Caco-2 (cell line): ENCODE results near the gene ZNF300. TPM values are rescaled to one million over a fixed set of nuclear protein-coding genes. Genes with fewer than 3 reads are reported as not detected.

ENCODE experiments used
- BruUV-seq: library from RNA; stranded (reverse); fragments of 400-500 nt; replicated peaks from 2 replicates; lab custom pipeline; 2021; lab: Mats Ljungman, UMichigan
- CTCF ChIA-PET: fragments of 300-600 bp; sonication (Branson Sonifier 250); formaldehyde crosslinking; loops from one replicate; lab custom pipeline; 2022; ENCODE audit warnings: antibody characterized with exemption; lab: Charles Lee
- POLR2A ChIA-PET: fragments of 300-600 bp; sonication (Branson Sonifier 250); formaldehyde crosslinking; loops from one replicate; lab custom pipeline; 2022; ENCODE audit warnings: antibody characterized with exemption; lab: Charles Lee
- DNase-seq, 2 experiments: peaks; one replicate each; pipeline versions ENCODE4 v3.0.0 to v3.0.0-alpha.2; 2020 to 2022
- H3K27me3 ChIP-seq: replicated peaks from 2 replicates; pipeline ENCODE4 v1.6.0; 2011; ENCODE audit warnings: low read length; ENCODE audit not compliant: control insufficient read depth, insufficient read depth
- H3K36me3 ChIP-seq: 2 replicates; pipeline ENCODE4 v1.5.1; 2011; ENCODE audit warnings: low read length; ENCODE audit not compliant: control insufficient read depth, insufficient read depth
- H3K4me1 ChIP-seq: fragments of 250-450 bp; sonication (Bioruptor Pico); 2 replicates; pipeline ENCODE4 v1.5.1; 2020; ENCODE audit warnings: mild to moderate bottlenecking
- H3K4me3 ChIP-seq: 2 replicates; pipeline ENCODE4 v1.5.1; 2011; ENCODE audit warnings: low read depth, mild to moderate bottlenecking, control low read depth, low read length
- H3K9me3 ChIP-seq: fragments of 250-450 bp; sonication (Bioruptor Pico); 2 replicates; pipeline ENCODE4 v1.5.1; 2020; ENCODE audit warnings: mild to moderate bottlenecking, moderate library complexity
- H3K27ac Mint-ChIP-seq: one replicate; pipeline ENCODE4 v1.8.0; 2022; ENCODE audit warnings: mixed read lengths; ENCODE audit not compliant: unreplicated experiment
- H3K27me3 Mint-ChIP-seq: one replicate; pipeline ENCODE4 v1.8.0; 2022; ENCODE audit warnings: mixed read lengths; ENCODE audit not compliant: insufficient read depth, unreplicated experiment
- H3K36me3 Mint-ChIP-seq: one replicate; pipeline ENCODE4 v1.8.0; 2022; ENCODE audit warnings: mild to moderate bottlenecking, mixed read lengths; ENCODE audit not compliant: insufficient read depth, unreplicated experiment
- H3K4me1 Mint-ChIP-seq: one replicate; pipeline ENCODE4 v1.8.0; 2022; ENCODE audit warnings: low read depth, mixed read lengths; ENCODE audit not compliant: unreplicated experiment
- H3K4me3 Mint-ChIP-seq: one replicate; pipeline ENCODE4 v1.8.0; 2022; ENCODE audit warnings: mild to moderate bottlenecking, moderate library complexity, mixed read lengths; ENCODE audit not compliant: unreplicated experiment
- H3K9me3 Mint-ChIP-seq: one replicate; pipeline ENCODE4 v1.8.0; 2022; ENCODE audit warnings: mixed read lengths; ENCODE audit not compliant: unreplicated experiment
- intact Hi-C: fragments of 100-400 bp; cut with micrococcal nuclease; formaldehyde crosslinking; loops from one replicate; pipeline ENCODE4 v1.10.0; 2022; ENCODE audit not compliant: unreplicated experiment
- total RNA-seq: library from RNA; stranded (reverse); gene quantifications from 2 replicates; pipeline ENCODE4 v1.2.3, GENCODE V29; 2022
- TF ChIP-seq, protein P1 (sequence below), 2 experiments: fragments of 200-600 bp in 1 of 2; IDR thresholded peaks; 1 replicate in 1 of 2; 2 replicates in 1 of 2; pipeline versions ENCODE4 v1.5.1 to v1.8.0; 2011 to 2022; ENCODE audit warnings: antibody characterized with exemption in 1 of 2, control low read depth in 1 of 2, inconsistent platforms in 1 of 2, low read depth in 1 of 2, low read length in 1 of 2, mild to moderate bottlenecking in 1 of 2, moderate library complexity in 1 of 2; ENCODE audit not compliant: insufficient read depth in 1 of 2, severe bottlenecking in 1 of 2, unreplicated experiment in 1 of 2

ZNF300 gene
- total RNA-seq, 1 experiment from 2014 or later, result 2.2 TPM

- H3K4me1 Mint-ChIP-seq, result no peaks in the 10 kb centered on the region
- no peak overlapping the region for H3K27ac Mint-ChIP-seq
- TF ChIP-seq, protein P1, sequence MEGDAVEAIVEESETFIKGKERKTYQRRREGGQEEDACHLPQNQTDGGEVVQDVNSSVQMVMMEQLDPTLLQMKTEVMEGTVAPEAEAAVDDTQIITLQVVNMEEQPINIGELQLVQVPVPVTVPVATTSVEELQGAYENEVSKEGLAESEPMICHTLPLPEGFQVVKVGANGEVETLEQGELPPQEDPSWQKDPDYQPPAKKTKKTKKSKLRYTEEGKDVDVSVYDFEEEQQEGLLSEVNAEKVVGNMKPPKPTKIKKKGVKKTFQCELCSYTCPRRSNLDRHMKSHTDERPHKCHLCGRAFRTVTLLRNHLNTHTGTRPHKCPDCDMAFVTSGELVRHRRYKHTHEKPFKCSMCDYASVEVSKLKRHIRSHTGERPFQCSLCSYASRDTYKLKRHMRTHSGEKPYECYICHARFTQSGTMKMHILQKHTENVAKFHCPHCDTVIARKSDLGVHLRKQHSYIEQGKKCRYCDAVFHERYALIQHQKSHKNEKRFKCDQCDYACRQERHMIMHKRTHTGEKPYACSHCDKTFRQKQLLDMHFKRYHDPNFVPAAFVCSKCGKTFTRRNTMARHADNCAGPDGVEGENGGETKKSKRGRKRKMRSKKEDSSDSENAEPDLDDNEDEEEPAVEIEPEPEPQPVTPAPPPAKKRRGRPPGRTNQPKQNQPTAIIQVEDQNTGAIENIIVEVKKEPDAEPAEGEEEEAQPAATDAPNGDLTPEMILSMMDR (IDR thresholded peaks at IDR 0.05; ENCODE audit: insufficient read depth in 1 of 2, low read depth in 1 of 2, low read length in 1 of 2, severe bottlenecking in 1 of 2, unreplicated experiment in 1 of 2), result no peak
- Histone ChIP-seq H3K36me3 (no peaks in the 10 kb centered on the region), H3K4me1 (no peaks in the 10 kb centered on the region), H3K9me3 (peaks cover 22% of the 10 kb centered on the region), H3K4me3 (no peak overlapping the region), H3K27me3 (no peaks in the 10 kb centered on the region)
- H3K27me3 Mint-ChIP-seq, result no peaks in the 10 kb centered on the region
- no TSS peak for BruUV-seq
- ChIA-PET POLR2A (no interaction called here), CTCF (no interaction called here)
- H3K4me3 Mint-ChIP-seq, result no peak overlapping the region
- peaks cover 79% of the 10 kb centered on the region for H3K9me3 Mint-ChIP-seq
- no peaks in the 10 kb centered on the region for H3K36me3 Mint-ChIP-seq
- intact Hi-C loops, result no loop called here
- no peak for DNase-seq
These were observed 41.2 kb upstream of the ZNF300 start for GRCh38 chr5:150945947-150946346.

DNA sequence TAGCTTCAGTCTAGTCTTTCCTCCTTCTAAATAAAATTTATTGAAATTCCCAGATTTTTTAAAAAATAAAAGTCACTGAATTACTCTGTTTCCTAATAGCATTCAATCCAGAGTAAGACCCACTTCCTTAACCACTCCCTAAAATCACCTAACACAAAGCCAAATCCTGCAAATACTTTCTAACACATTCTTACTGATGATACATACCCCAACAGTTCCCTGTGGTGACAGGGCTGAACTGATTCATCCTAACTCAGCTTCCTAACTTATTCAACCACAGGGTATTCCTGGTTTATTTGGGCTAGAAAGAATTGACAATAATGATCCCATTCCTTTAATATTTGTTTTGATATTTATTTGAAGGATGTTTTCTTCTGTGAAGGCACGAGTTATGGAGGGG, 40.7 kb upstream of the ZNF300 start:
- CTCF ChIA-PET, result no interaction called here
- intact Hi-C loops, result no loop called here
- H3K4me1 Mint-ChIP-seq, result no peaks in the 10 kb centered on the region
- no peaks in the 10 kb centered on the region for H3K36me3 ChIP-seq
- no peak overlapping the region for H3K4me3 Mint-ChIP-seq
- H3K27me3 Mint-ChIP-seq, result no peaks in the 10 kb centered on the region
- H3K36me3 Mint-ChIP-seq, result no peaks in the 10 kb centered on the region
- TF ChIP-seq, protein P1 (IDR thresholded peaks at IDR 0.05; ENCODE audit: insufficient read depth in 1 of 2, low read depth in 1 of 2, low read length in 1 of 2, severe bottlenecking in 1 of 2, unreplicated experiment in 1 of 2), result no peak
- no peak for DNase-seq
- no peak overlapping the region for H3K27ac Mint-ChIP-seq
- no peak overlapping the region for H3K4me3 ChIP-seq
- H3K27me3 ChIP-seq, result no peaks in the 10 kb centered on the region
- H3K9me3 ChIP-seq, result peaks cover 19% of the 10 kb centered on the region
- H3K9me3 Mint-ChIP-seq, result peaks cover 78% of the 10 kb centered on the region
- no TSS peak for BruUV-seq
- no peaks in the 10 kb centered on the region for H3K4me1 ChIP-seq
- POLR2A ChIA-PET, result no interaction called here

GRCh38 chr5:150931368-150931965, 26.7 kb upstream of the ZNF300 start:
- intact Hi-C loops, result no loop called here
- H3K27me3 ChIP-seq, result no peaks in the 10 kb centered on the region
- H3K36me3 Mint-ChIP-seq, result no peaks in the 10 kb centered on the region
- H3K4me1 ChIP-seq, result no peaks in the 10 kb centered on the region
- H3K27ac Mint-ChIP-seq, result no peak overlapping the region
- peaks cover 73% of the 10 kb centered on the region for H3K9me3 Mint-ChIP-seq
- TF ChIP-seq, protein P1 (IDR thresholded peaks at IDR 0.05; ENCODE audit: insufficient read depth in 1 of 2, low read depth in 1 of 2, low read length in 1 of 2, severe bottlenecking in 1 of 2, unreplicated experiment in 1 of 2), result no peak
- no peaks in the 10 kb centered on the region for H3K27me3 Mint-ChIP-seq
- no TSS peak for BruUV-seq
- DNase-seq, result no peak
- H3K4me3 ChIP-seq, result no peak overlapping the region
- H3K4me1 Mint-ChIP-seq, result no peaks in the 10 kb centered on the region
- CTCF ChIA-PET, result no interaction called here
- POLR2A ChIA-PET, result no interaction called here
- H3K4me3 Mint-ChIP-seq, result no peak overlapping the region
- H3K9me3 ChIP-seq, result peaks cover 51% of the 10 kb centered on the region
- no peaks in the 10 kb centered on the region for H3K36me3 ChIP-seq
